KMS-11 (cell line): ENCODE measurements around the gene RFX1.

ENCODE experiments used
- H2AFZ ChIP-seq: fragments of 200-600 bp; sonication (generic); 2 replicates; pipeline ENCODE4 v1.6.1; 2016; ENCODE audit warnings: antibody characterized with exemption, mixed run types, low read depth
- H3K27ac ChIP-seq: fragments of 200-600 bp; sonication (generic); 2 replicates; pipeline ENCODE4 v1.6.1; 2016; ENCODE audit warnings: mild to moderate bottlenecking, mixed run types
- H3K27me3 ChIP-seq: fragments of 200-600 bp; sonication (generic); 2 replicates; pipeline ENCODE4 v1.6.1; 2017; ENCODE audit warnings: mild to moderate bottlenecking, low read depth, mixed run types, moderate library complexity; ENCODE audit not compliant: insufficient read depth
- H3K36me3 ChIP-seq: fragments of 200-600 bp; sonication (generic); 2 replicates; pipeline ENCODE4 v1.6.1; 2017; ENCODE audit warnings: mild to moderate bottlenecking, mixed run types; ENCODE audit not compliant: insufficient read depth
- H3K4me1 ChIP-seq: fragments of 200-600 bp; sonication (generic); 2 replicates; pipeline ENCODE4 v1.6.1; 2016; ENCODE audit warnings: mild to moderate bottlenecking, low read depth, mixed run types; ENCODE audit not compliant: poor library complexity, severe bottlenecking
- H3K4me2 ChIP-seq: fragments of 200-600 bp; sonication (generic); 2 replicates; pipeline ENCODE4 v1.7.0; 2016; ENCODE audit warnings: mild to moderate bottlenecking, mixed run types
- H3K4me3 ChIP-seq: fragments of 200-600 bp; sonication (generic); IDR thresholded peaks from 2 replicates; pipeline ENCODE4 v1.6.1; 2017; ENCODE audit warnings: low read depth, low read length, mixed read lengths; ENCODE audit not compliant: insufficient read depth
- H3K79me2 ChIP-seq: fragments of 200-600 bp; sonication (generic); 2 replicates; pipeline ENCODE4 v1.6.1; 2016; ENCODE audit warnings: low read depth, mixed run types; ENCODE audit not compliant: insufficient read depth
- H3K9ac ChIP-seq: fragments of 200-600 bp; sonication (generic); 2 replicates; pipeline ENCODE4 v1.6.1; 2016; ENCODE audit warnings: mild to moderate bottlenecking, mixed run types
- H4K20me1 ChIP-seq: fragments of 200-600 bp; sonication (generic); 2 replicates; pipeline ENCODE4 v1.6.1; 2016; ENCODE audit warnings: mild to moderate bottlenecking, mixed run types; ENCODE audit not compliant: insufficient read depth
- TF ChIP-seq, protein P1 (sequence below): fragments of 200-600 bp; sonication (generic); conservative IDR thresholded peaks from 2 replicates; pipeline ENCODE4 v1.6.1; 2017; ENCODE audit warnings: low read depth, mild to moderate bottlenecking, antibody characterized with exemption, low read length, moderate library complexity, mixed read lengths

The RFX1 gene

DNA sequence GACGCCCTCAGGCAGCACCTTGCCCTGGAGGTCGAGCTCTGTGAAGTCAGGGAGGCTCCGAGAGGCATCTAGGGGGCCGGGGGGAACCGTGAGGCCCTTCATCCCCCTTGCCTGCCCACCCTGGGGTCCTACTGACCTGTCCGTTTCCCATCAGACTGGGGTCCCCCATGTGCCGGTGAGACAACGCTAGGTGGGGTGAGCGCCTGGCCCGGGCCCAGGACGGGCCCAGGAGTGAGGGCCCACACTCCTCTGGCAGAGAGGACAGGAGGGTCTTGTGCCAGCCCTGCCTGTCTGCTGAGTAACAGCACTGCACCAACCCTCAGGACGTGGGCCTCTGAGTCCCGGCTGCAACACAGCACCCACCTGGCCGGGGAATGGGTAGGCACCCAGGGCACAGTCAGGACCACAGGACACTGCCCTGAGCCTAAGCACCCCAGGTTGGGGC lies 39.4 kb downstream of the RFX1 start:
- H3K36me3 ChIP-seq: no peaks in the 10 kb centered on the region
- TF ChIP-seq, protein P1, sequence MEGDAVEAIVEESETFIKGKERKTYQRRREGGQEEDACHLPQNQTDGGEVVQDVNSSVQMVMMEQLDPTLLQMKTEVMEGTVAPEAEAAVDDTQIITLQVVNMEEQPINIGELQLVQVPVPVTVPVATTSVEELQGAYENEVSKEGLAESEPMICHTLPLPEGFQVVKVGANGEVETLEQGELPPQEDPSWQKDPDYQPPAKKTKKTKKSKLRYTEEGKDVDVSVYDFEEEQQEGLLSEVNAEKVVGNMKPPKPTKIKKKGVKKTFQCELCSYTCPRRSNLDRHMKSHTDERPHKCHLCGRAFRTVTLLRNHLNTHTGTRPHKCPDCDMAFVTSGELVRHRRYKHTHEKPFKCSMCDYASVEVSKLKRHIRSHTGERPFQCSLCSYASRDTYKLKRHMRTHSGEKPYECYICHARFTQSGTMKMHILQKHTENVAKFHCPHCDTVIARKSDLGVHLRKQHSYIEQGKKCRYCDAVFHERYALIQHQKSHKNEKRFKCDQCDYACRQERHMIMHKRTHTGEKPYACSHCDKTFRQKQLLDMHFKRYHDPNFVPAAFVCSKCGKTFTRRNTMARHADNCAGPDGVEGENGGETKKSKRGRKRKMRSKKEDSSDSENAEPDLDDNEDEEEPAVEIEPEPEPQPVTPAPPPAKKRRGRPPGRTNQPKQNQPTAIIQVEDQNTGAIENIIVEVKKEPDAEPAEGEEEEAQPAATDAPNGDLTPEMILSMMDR: no peak
- no peak overlapping the region for H3K4me3 ChIP-seq

GRCh38 chr19:13965926-13966683 lies 40.0 kb downstream of the RFX1 start:
- Histone ChIP-seq H3K27me3 (no peaks in the 10 kb centered on the region), H3K4me3 (no peak overlapping the region), H3K4me2 (no peak overlapping the region), H3K79me2 (no peaks in the 10 kb centered on the region), H4K20me1 (no peaks in the 10 kb centered on the region), H3K4me1 (no peaks in the 10 kb centered on the region), H3K9ac (no peak overlapping the region), H3K27ac (no peak overlapping the region), H3K36me3 (no peaks in the 10 kb centered on the region), H2AFZ (no peak overlapping the region)
- TF ChIP-seq, protein P1: no peak

More for the DNA sequence above, 39.4 kb downstream of the RFX1 start:
- H3K4me2 ChIP-seq: no peak overlapping the region
- no peak overlapping the region for H3K9ac ChIP-seq
- H3K79me2 ChIP-seq: no peaks in the 10 kb centered on the region
- no peaks in the 10 kb centered on the region for H3K4me1 ChIP-seq
- no peak overlapping the region for H3K27ac ChIP-seq
- no peaks in the 10 kb centered on the region for H3K27me3 ChIP-seq
- no peaks in the 10 kb centered on the region for H4K20me1 ChIP-seq
- H2AFZ ChIP-seq: no peak overlapping the region

- H4K20me1 ChIP-seq: no peaks in the 10 kb centered on the region
- no peak overlapping the region for H3K27ac ChIP-seq
- H3K27me3 ChIP-seq: no peaks in the 10 kb centered on the region
- no peak overlapping the region for H3K4me2 ChIP-seq
- no peak overlapping the region for H3K4me3 ChIP-seq
- TF ChIP-seq, protein P1: no peak
- H3K79me2 ChIP-seq: no peaks in the 10 kb centered on the region
- no peaks in the 10 kb centered on the region for H3K4me1 ChIP-seq
- no peaks in the 10 kb centered on the region for H3K36me3 ChIP-seq
- no peak overlapping the region for H3K9ac ChIP-seq
- H2AFZ ChIP-seq: no peak overlapping the region
These were observed 40.7 kb downstream of the RFX1 start for GRCh38 chr19:13965377-13965896.

- Histone ChIP-seq H3K9ac (no peak overlapping the region), H3K36me3 (no peaks in the 10 kb centered on the region)
- TF ChIP-seq, protein P1: no peak
These were observed 41.3 kb downstream of the RFX1 start for GRCh38 chr19:13964776-13965175.

More at GRCh38 chr19:13964776-13965175, 41.3 kb downstream of the RFX1 start:
- Histone ChIP-seq H3K4me2 (no peak overlapping the region), H3K27me3 (no peaks in the 10 kb centered on the region), H3K27ac (no peak overlapping the region), H3K4me1 (no peaks in the 10 kb centered on the region), H4K20me1 (no peaks in the 10 kb centered on the region), H3K79me2 (no peaks in the 10 kb centered on the region), H2AFZ (no peak overlapping the region), H3K4me3 (no peak overlapping the region)
